Lower leg skin (tissue), 3 donors: ENCODE data around the gene PPT1.

Experiments used
- CTCF ChIP-seq, 3 donors: fragments of 450-650 bp; IDR thresholded peaks; one replicate each; pipeline ENCODE4 v1.5.1; 2016; ENCODE audit warnings: antibody characterized with exemption in 3 of 3, mild to moderate bottlenecking in 3 of 3, moderate library complexity in 2 of 3
- POLR2A ChIP-seq, 2 donors: fragments of 450-650 bp; IDR thresholded peaks; one replicate each; pipeline ENCODE4 v1.6.1; 2016 to 2017; ENCODE audit warnings: antibody characterized with exemption in 2 of 2, mild to moderate bottlenecking in 1 of 2, moderate library complexity in 1 of 2

DNA sequence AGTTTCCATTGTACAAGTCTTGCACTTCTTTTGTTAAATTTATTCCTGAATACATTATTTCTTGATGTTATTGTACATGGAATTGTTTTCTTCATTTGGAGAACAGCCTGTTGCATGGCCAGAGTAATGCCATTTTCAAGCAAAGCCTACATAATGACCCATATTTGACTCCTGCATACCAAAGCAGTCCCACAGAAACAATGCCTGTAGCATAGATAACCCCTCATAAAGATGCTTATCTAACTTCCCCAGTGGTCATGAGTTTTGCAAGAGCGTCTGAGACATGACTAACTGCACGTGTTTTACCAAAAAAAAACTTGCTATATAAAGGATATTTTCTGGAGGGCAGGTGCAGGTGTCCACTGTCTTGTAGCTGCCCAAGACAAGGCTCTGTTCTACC, 33.8 kb upstream of the PPT1 start:
- TF ChIP-seq CTCF (IDR thresholded peaks at IDR 0.05) (no peak), POLR2A (IDR thresholded peaks at IDR 0.05) (no peak)
